Skin of body (tissue), 2 donors: Measurements from ENCODE around the gene NOL12. TPM values are rescaled to one million over a fixed set of nuclear protein-coding genes. Genes with fewer than 3 reads are reported as not detected.
"Not testable (repeated sequence)": the region's sequence is repeated elsewhere in the genome, so short reads cannot be mapped to it uniquely, and the experiment has no call there.

ENCODE experiments used
- DNase-seq: peaks from one replicate; lab custom pipeline; 2025; lab: John Stamatoyannopoulos, UW
- total RNA-seq: library from RNA; depleted of rRNA; stranded (reverse); fragments of >200 nt; gene quantifications from one replicate; pipeline ENCODE4 v1.2.3, GENCODE V29; 2014

Gene NOL12
- 16.3 TPM for total RNA-seq

DNA sequence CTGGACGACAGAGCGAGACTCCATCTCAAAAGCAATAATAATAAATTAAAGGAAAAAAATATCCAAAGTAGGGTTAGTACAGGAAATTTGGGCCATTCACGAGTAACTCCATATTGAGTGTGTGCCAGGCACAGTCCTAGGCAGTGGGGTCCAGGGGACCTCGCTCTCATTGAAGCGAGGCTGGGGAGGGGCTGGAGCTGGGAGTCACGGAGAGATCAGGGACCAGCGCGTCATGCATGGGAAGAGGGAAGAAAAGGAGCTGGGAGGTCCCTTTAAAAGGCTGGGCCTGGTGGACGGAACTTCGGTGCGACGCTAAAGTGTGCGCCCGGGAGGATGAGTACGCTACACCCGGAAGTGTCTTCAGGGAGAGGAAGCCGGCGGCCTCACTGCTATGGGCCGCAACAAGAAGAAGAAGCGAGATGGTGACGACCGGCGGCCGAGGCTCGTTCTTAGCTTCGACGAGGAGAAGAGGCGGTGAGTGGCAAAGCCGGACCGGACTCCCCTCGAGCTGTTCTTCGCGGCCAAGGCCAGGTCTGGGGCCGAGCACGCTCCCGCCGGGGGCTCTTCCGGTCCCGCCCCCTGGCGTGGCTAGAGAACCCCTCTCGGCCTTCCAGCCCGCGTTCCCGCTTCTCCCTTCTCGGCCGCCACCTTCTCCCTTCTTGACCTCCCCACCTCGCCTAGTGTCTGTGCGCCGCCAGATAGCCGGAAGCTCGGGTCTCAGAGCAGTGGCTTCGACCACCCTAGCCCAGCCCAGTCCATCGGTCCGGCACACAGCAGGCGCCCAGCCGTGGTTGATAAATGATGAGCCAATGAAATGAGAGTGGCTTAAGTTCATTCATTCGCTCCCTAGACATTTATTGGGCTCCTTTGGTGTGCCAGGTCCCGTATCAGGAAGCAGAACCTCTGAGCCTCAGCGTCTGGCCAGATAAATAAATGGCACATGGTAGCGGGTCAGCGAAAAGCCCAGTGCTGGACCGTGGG is at the start of gene NOL12:
Gene NOL12, plus strand, starts transcription at position 342 of the 981 bp plus-strand sequence. Its CDS starts 50 bp downstream, at position 392.
- DNase-seq = peak; percentile 90

- DNase-seq = no peak
These were observed 49.2 kb upstream of the NOL12 start for GRCh38 chr22:37636949-37637273.

- no peak for DNase-seq
These were observed 47.6 kb upstream of the NOL12 start for GRCh38 chr22:37638391-37639069.

DNA sequence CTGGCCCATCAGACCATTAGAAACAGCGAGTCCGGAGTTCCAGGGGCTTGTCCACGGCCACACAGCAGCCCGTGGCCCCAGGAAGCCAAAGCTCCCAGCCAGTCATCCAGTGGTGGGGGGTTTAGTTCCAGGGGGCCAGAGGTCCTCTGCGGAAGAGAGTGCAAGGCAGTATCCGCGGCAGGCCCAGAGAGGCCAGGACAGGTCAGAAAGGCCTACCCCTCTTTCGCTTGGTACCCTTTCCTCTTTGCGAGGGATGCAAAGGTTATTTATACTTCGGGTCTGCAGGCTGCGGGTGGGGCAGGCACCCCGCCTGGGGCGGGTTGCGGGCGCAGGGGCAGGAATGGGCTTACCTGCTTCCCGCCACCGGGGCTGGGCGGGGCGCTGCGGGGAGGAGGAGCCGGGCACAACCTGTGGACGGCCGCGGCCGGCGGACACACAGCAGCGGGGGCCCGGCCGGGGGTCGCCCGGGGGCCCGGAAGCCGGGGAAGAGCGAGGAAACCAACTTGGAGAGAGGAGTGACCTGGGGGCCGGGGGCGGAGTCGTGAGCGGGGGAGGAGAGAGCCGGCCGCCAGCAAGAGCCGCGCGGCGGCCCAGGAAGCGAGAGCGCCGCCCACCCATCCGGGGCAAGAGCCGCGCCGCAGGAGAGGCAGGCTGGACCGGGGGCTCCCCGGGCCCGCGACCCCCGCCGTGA is 46.9 kb upstream of the NOL12 start, which contains the start of gene SH3BP1:
Gene SH3BP1, plus strand, starts transcription at position 600 of the 691 bp plus-strand sequence. CDS start 119 bp downstream, outside the sequence.
- DNase-seq = no peak

DNA sequence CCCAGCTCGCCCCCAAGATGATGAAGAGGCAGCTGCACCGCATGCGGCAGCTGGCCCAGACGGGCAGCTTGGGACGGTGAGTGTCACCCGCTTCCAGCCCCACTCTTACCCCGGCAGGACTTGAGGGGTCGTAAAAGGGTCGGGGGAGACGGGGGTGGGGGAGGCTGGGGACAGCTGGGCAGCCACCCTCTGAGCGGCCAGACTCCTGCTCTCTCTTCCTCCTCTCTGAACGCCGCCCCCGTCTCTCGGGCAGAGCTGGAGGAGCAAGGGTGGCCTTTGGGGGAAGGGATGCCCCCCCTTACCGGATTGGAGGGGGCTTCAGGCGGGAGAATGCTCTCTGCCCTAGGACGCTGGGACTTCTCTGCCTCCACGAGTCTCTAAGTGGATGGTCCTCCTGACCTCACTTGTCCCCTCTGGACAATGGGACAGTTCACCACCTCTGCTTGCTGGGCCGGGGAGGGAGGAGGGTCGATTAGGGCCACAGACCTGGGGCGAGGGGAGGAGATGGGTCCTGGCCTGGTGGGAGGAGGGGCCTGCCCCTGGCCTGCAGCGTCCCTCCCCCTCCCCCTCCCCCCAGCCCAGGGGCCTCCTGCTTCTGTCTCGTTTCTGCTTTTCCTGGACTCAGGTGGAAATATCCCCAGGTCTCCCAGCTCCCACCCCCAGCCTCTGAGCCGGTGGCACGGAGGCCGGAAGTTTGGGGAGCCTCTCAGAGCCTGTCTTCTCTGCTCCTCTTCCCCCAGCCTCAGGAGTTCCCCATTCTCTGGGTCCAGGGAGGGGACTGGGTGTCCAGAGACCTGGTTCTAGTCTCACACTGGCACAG is 46.2 kb upstream of the NOL12 start:
- DNase-seq = no peak

DNA sequence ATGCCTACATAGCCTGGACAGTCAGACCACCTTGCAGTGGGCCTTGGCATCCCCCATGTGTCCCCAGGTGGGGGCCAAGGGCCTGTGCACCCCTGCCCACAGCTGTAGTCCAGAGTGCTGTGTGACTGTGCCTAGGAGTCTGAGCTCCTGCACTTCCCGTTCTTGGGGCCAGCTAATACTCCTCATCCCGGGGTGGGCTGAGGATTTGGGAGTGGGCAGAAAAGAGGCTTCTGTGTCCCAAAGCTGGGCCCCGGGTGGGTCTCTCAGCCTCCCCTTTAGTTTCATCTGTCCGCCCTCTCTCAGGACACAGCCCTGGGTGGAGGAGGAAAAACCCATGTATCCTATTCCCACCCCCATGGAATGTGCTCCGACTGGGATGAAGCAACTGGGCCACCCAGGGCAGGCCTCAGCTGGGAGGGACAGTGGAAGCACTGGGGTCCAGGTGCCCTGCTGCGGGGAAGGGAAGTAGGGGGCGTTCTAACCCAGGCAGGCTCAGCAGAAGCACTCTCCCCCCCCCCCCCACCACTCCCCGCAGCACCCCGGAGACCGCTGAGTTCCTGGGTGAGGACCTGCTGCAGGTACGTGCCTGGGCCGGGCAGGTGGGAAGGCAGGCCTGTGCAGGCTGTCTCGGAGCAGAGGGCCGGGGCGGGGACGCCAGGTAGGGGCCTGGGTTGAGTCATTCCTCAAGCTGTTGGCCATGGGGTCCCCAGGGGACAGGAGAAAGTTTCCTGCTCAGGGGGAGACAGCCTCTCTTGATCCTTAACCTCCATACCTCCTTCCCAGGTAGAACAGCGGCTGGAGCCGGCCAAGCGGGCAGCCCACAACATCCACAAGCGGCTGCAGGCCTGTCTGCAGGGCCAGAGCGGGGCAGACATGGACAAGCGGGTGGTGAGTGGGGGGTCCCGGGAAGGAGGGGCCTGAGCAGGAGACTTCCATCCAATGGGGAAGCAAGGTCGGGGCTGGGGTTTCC is 45.3 kb upstream of the NOL12 start:
- DNase-seq = no peak

- no peak for DNase-seq
These were observed 44.6 kb upstream of the NOL12 start for GRCh38 chr22:37641561-37641949.

GRCh38 chr22:37643225-37643847 is 42.8 kb upstream of the NOL12 start:
- DNase-seq = peak; percentile 41

- no peak for DNase-seq
These were observed 38.8 kb upstream of the NOL12 start for GRCh38 chr22:37647317-37647716.

DNA sequence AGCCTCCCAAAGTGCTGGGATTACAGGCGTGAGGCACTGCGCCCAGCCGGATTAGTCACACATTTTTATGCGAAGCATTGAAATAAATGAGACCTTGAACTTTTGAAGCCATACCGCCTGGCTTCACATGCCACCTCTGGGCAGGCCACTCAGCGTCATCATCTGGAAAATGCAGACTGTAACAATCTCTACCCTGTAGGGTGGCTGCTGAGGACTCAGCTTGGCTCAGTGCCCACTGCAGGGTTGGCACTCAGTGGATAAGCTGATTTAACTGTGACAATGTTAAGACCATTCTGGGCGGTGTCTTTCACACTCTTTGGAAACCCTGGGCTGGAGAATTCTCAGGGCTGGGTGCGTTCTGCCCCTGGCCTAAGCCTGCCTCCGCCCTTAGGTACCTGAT is 38.2 kb upstream of the NOL12 start:
- DNase-seq = no peak

DNA sequence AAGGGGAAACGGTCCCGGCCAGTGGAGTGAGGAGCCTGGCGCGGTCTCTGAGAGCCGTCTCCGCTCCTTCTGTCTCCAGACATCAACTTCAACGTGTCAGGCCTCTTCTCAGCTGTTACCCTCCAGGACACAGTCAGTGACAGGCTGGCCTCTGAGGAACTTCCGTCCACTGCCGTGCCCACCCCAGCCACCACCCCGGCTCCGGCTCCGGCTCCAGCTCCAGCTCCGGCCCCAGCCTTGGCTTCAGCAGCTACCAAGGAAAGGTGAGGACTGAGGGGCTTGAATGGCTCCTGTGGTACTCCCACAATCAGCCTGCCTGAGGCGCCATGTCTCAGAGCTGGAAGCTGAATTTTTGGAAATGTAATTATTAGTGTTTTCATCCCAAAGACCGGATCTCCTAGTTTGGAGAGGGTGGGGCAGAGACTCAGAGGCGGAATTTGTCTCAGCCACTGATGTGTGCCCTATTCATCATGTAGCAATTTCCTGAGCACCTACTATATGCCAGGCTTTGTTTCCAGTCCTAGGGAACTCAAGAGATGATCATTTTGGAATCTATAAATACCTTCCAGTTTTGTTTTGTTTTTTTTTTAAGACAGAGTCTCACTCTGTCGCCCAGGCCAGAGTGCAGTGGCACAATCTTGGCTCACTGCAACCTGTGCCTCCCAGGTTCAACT is 35.5 kb upstream of the NOL12 start:
- DNase-seq = no peak

- DNase-seq = no peak
These were observed 31.4 kb upstream of the NOL12 start for GRCh38 chr22:37654563-37655251.

DNA sequence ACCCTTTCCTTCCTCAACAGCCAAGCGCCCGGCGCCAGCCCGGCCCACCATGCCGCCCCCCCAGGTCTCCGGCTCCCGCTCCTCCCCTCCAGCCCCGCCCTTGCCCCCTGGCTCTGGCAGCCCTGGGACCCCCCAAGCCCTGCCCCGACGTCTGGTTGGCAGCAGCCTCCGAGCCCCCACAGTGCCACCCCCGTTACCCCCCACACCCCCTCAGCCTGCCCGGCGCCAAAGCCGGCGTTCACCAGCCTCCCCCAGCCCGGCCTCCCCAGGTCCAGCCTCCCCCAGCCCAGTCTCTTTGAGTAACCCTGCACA is 30.9 kb upstream of the NOL12 start:
- DNase-seq = no peak

DNA sequence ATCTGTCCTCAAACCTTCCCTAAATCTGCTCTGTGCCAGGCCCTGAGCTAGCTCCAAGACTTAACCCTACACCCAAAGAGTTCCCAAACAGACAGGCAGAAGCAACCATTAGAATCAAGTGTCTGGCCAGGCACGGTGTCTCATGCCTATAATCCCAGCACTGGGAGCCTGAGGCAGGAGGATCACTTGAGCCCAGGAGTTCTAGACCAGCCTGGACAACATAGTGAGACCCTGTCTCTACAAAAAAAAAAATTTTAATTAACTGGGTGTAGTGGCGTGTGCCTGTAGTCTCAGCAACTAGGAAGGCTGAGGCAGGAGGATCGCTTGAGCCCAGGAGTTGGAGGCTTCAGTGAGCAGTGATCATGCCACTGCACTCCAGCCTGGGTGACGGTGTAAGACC is 29.6 kb upstream of the NOL12 start:
- DNase-seq = not testable (repeated sequence)

DNA sequence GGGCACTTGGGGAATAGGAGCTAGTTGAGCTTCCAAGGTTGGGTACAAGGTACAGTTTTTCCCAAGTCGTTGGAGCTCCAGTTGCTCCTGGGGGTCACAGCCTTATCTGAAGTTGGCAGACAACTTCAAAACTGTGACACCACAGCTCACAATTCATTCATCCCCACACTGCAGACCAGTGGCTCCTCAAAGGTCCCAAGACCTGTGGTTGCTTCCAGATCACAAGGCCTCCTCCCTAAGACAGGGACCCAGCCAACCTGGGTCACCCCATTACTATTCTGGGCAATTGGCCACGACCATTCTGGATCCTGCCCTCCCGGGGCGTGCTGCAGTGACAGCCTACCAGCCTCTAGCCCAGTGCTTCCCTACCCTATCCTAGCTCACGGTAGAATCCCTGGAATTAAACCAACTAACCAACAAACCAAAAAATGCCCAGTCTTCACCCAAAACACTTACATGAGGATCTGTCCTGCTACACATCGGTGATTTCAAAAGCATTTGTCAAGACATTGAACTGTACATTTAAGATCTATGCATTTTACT is 28.5 kb upstream of the NOL12 start:
- DNase-seq = no peak

DNA sequence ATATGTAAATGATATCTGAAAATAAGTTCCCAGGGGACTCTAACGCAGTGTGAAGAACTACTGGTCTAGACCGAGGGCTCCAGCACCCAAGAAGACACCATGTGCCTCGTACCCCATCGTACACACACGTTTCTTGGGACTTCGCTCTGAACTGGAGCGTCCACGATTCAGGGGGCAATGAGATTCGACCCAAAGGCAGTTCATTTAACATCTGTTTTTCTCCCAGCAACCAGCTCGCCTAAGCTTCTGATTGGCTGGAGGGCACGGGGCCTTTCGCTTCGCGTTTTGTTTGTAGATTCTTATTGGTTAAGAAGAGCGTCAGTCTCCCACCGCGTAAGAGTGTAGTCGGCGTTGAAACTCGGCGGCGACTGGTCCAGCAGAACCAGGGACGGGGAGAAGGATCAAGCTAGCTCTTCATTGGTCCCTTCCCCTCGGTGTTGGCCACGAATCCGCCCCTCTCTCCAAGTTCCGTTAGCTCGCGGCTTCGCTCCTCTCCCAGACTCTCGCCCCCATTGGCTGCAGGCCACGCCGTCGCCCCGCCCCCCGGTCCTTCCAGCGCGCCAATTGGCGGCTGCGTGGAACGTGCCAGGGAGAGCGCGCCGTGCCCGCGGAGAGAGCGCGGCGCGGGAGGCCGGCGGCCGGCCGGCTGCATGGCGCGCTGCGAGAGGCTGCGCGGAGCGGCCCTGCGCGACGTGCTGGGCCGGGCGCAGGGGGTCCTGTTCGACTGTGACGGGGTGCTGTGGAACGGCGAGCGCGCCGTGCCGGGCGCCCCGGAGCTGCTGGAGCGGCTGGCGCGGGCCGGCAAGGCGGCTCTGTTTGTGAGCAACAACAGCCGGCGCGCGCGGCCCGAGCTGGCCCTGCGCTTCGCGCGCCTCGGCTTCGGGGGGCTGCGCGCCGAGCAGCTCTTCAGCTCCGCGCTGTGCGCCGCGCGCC is 27.7 kb upstream of the NOL12 start, which contains the start of gene PDXP:
Gene PDXP, plus strand, starts transcription at position 591 of the 933 bp plus-strand sequence. Its CDS starts 60 bp downstream, at position 651.
- peak; percentile 100 for DNase-seq
